22Rv1 (cell line): ENCODE data around the gene GABRG2.

ENCODE experiments used
- ZFX ChIP-seq: fragments of 450-650 bp; IDR thresholded peaks from 2 replicates; pipeline ENCODE4 v1.6.1; 2017; ENCODE audit warnings: antibody characterized with exemption, borderline replicate concordance
- TF ChIP-seq, protein P1 (sequence below): fragments of 450-650 bp; IDR thresholded peaks from 2 replicates; pipeline ENCODE4 v1.5.1; 2017; ENCODE audit warnings: mild to moderate bottlenecking

DNA sequence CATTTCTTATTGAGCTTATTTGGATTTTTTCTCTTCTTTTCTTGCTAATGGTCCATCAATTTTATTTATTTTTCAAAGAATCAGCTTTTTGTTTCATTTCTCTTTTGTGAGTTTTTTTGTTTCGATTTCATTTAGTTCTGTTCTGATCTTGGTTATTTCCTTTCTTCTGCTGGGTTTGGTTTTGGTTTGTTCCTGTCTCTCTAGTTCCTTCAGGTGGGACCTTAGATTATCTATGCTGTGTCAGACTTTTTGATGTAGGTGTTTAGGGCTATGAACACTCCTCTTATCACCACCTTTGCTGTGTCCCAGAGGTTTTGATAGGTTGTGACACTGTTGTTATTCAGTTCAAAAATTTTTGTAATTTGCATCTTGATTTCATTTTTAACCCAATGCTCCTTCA lies 119.8 kb downstream of the GABRG2 start:
- TF ChIP-seq, protein P1, sequence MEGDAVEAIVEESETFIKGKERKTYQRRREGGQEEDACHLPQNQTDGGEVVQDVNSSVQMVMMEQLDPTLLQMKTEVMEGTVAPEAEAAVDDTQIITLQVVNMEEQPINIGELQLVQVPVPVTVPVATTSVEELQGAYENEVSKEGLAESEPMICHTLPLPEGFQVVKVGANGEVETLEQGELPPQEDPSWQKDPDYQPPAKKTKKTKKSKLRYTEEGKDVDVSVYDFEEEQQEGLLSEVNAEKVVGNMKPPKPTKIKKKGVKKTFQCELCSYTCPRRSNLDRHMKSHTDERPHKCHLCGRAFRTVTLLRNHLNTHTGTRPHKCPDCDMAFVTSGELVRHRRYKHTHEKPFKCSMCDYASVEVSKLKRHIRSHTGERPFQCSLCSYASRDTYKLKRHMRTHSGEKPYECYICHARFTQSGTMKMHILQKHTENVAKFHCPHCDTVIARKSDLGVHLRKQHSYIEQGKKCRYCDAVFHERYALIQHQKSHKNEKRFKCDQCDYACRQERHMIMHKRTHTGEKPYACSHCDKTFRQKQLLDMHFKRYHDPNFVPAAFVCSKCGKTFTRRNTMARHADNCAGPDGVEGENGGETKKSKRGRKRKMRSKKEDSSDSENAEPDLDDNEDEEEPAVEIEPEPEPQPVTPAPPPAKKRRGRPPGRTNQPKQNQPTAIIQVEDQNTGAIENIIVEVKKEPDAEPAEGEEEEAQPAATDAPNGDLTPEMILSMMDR, result no peak
- TF ChIP-seq ZFX, result no peak
